HepG2 (cell line): ENCODE results near the gene TBX5. TPM values are rescaled to one million over a fixed set of nuclear protein-coding genes. Genes with fewer than 3 reads are reported as not detected.

Experiments used
- ATAC-seq: fragments of 200-7000 bp; cut with Tn5 transposase; 3 replicates; pipeline ENCODE4 v1.9.1; 2020; ENCODE audit warnings: mild to moderate bottlenecking, moderate library complexity
- BruUV-seq: library from RNA; stranded (reverse); fragments of 400-500 nt; replicated peaks from 2 replicates; lab custom pipeline; 2021; lab: Mats Ljungman, UMichigan
- CTCF ChIA-PET: fragments of 300-600 bp; formaldehyde crosslinking; extraction: SDS; loops from one replicate; lab custom pipeline; 2021; ENCODE audit warnings: low total read pairs, inconsistent platforms, low intra/inter-chr PET ratio; lab: Yijun Ruan, JAX
- POLR2A ChIA-PET: fragments of 350-600 bp; sonication (Branson Sonifier 250); formaldehyde crosslinking; loops from one replicate; lab custom pipeline; 2020; ENCODE audit warnings: antibody characterized with exemption, inconsistent platforms; lab: Yijun Ruan, JAX
- DNase-seq: peaks from one replicate; pipeline ENCODE4 v3.0.0-alpha.2; 2015; ENCODE audit warnings: low spot score
- FAIRE-seq: peaks from 3 replicates; lab custom pipeline; 2011; peaks lifted over from hg19 to GRCh38; lab: Jason Lieb, UNC
- H2AFZ ChIP-seq: one replicate; pipeline ENCODE4 v1.6.1; 2011; ENCODE audit warnings: low read length, inconsistent platforms
- H3K27ac ChIP-seq: fragments of 300-600 bp; 3 replicates; pipeline ENCODE4 v1.8.0; 2011; ENCODE audit warnings: mixed run types, mild to moderate bottlenecking, mixed read lengths, low read length, inconsistent platforms; ENCODE audit not compliant: insufficient read depth; ENCODE audit errors: extremely low read length
- H3K27me3 ChIP-seq, 2 experiments: fragments of 200-600 bp in 1 of 2; 2 replicates in 1 of 2; 3 replicates in 1 of 2; pipeline versions ENCODE4 v1.6.0 to v1.8.0; 2011; ENCODE audit warnings: low read length in 2 of 2, mild to moderate bottlenecking in 2 of 2, moderate library complexity in 2 of 2, inconsistent platforms in 1 of 2; ENCODE audit not compliant: insufficient read depth in 2 of 2, control insufficient read depth in 1 of 2
- H3K36me3 ChIP-seq, 2 experiments: fragments of 200-600 bp in 1 of 2; replicated peaks in 1 of 2; 2 replicates in 1 of 2; 3 replicates in 1 of 2; pipeline versions ENCODE4 v1.5.1 to v1.8.0; 2011; ENCODE audit warnings: low read length in 2 of 2, inconsistent platforms in 1 of 2; ENCODE audit not compliant: insufficient read depth in 2 of 2, control insufficient read depth in 1 of 2
- H3K4me1 ChIP-seq: 2 replicates; pipeline ENCODE4 v1.5.1; 2012; ENCODE audit warnings: low read length, inconsistent platforms; ENCODE audit not compliant: insufficient read depth
- H3K4me2 ChIP-seq: 2 replicates; pipeline ENCODE4 v1.6.0; 2011; ENCODE audit warnings: low read depth, low read length, inconsistent platforms
- H3K4me3 ChIP-seq, 3 experiments: fragments of 200-600 bp in 1 of 3; sonication (generic), shearing (Covaris generic) in 1 of 3; replicated peaks in 1 of 3; 2 replicates each; pipeline ENCODE4 v1.5.1; 2011 to 2016; ENCODE audit warnings: low read length in 3 of 3, inconsistent platforms in 2 of 3, low read depth in 2 of 3, mild to moderate bottlenecking in 2 of 3, control low read depth in 1 of 3, mixed read lengths in 1 of 3; ENCODE audit not compliant: insufficient read depth in 1 of 3
- H3K79me2 ChIP-seq: one replicate; pipeline ENCODE4 v1.6.1; 2011; ENCODE audit warnings: low read length, inconsistent platforms; ENCODE audit not compliant: insufficient read depth
- H3K9ac ChIP-seq: 2 replicates; pipeline ENCODE4 v1.6.0; 2011; ENCODE audit warnings: mild to moderate bottlenecking, low read depth, low read length, inconsistent platforms; ENCODE audit not compliant: insufficient read depth
- H3K9me3 ChIP-seq: 2 replicates; pipeline ENCODE4 v1.5.1; 2012; ENCODE audit warnings: mild to moderate bottlenecking, low read length
- H4K20me1 ChIP-seq: 2 replicates; pipeline ENCODE4 v1.6.0; 2011; ENCODE audit warnings: inconsistent platforms, mild to moderate bottlenecking, low read length, moderate library complexity; ENCODE audit not compliant: insufficient read depth
- FOXO4 ChIP-seq: sonication (generic); formaldehyde crosslinking; conservative IDR thresholded peaks from 2 replicates; pipeline ENCODE4 v1.8.1; 2023; ENCODE audit warnings: missing genetic modification reagents
- IKZF1 ChIP-seq: fragments of 450-650 bp; IDR thresholded peaks from 2 replicates; pipeline ENCODE4 v1.7.1; 2016
- ISX ChIP-seq: sonication (generic); formaldehyde crosslinking; conservative IDR thresholded peaks from 2 replicates; pipeline ENCODE4 v1.5.0; 2020; ENCODE audit warnings: missing genetic modification reagents
- JUND ChIP-seq: sonication (generic); formaldehyde crosslinking; IDR thresholded peaks from 2 replicates; pipeline ENCODE4 v1.8.0; 2022; ENCODE audit warnings: mild to moderate bottlenecking, missing genetic modification reagents
- MEF2D ChIP-seq: sonication (generic); formaldehyde crosslinking; IDR thresholded peaks from 2 replicates; pipeline ENCODE4 v1.5.1; 2020; ENCODE audit warnings: mild to moderate bottlenecking, missing genetic modification reagents
- PAWR ChIP-seq: sonication (generic); formaldehyde crosslinking; IDR thresholded peaks from 2 replicates; pipeline ENCODE4 v1.4.0; 2020; ENCODE audit warnings: missing genetic modification reagents, mild to moderate bottlenecking, borderline replicate concordance
- SOX6 ChIP-seq, 2 experiments: fragments of 450-650 bp in 1 of 2; sonication (generic) in 1 of 2; formaldehyde crosslinking in 1 of 2; IDR thresholded peaks; 2 replicates each; pipeline versions ENCODE4 v1.4.0 to v1.6.1; 2017 to 2020; ENCODE audit warnings: antibody characterized with exemption in 1 of 2, mild to moderate bottlenecking in 1 of 2, missing genetic modification reagents in 1 of 2
- ZBTB10 ChIP-seq: sonication (generic); formaldehyde crosslinking; IDR thresholded peaks from 2 replicates; pipeline ENCODE4 v1.4.0; 2020; ENCODE audit warnings: missing genetic modification reagents, borderline replicate concordance
- ZHX1 ChIP-seq: sonication (generic); formaldehyde crosslinking; IDR thresholded peaks from 2 replicates; pipeline ENCODE4 v1.8.1; 2022; ENCODE audit warnings: low read depth, mild to moderate bottlenecking, missing genetic modification reagents
- ZNF652 ChIP-seq: IDR thresholded peaks from 2 replicates; pipeline ENCODE4 v1.6.1; 2016; ENCODE audit warnings: low read depth, borderline replicate concordance
- ZNF839 ChIP-seq: sonication (generic); formaldehyde crosslinking; IDR thresholded peaks from 2 replicates; pipeline ENCODE4 v1.4.0; 2020; ENCODE audit warnings: missing genetic modification reagents, mild to moderate bottlenecking, borderline replicate concordance
- ZSCAN12 ChIP-seq: sonication (generic); formaldehyde crosslinking; IDR thresholded peaks from 2 replicates; pipeline ENCODE4 v1.9.0; 2021; ENCODE audit warnings: mild to moderate bottlenecking, missing genetic modification reagents
- WGBS: methylation state at CpG from one replicate; pipeline ENCODE4 v1.1.6; 2017; ENCODE audit warnings: low lambda C conversion rate; 5-methylcytosine and 5-hydroxymethylcytosine counted together
- in situ Hi-C: cut with HindIII; loops from 2 replicates; pipeline ENCODE4 v1.10.0; 2017; ENCODE audit warnings: low pct_unique_long_range_greater_than_20kb; ENCODE audit not compliant: extremely low pct_ligation_motif_present
- intact Hi-C: fragments of 100-400 bp; cut with micrococcal nuclease; formaldehyde crosslinking; loops from one replicate; pipeline ENCODE4 v1.10.0; 2022; ENCODE audit not compliant: unreplicated experiment
- polyA plus RNA-seq, 8 experiments: library from polyadenylated mRNA; depleted of rRNA in 3 of 8; stranded (reverse) in 7 of 8; unstranded in 1 of 8; fragments of >200 nt; fragmentation: Illumina TruSeq in 4 of 8; extraction: Trizol in 4 of 8; gene quantifications; 2 replicates each; pipeline versions ENCODE4 v1.2.1 to v1.2.3, GENCODE V29; 2011 to 2016; ENCODE audit warnings: low read depth in 4 of 8, missing spikeins in 1 of 8, mixed read lengths in 1 of 8; ENCODE audit not compliant: insufficient read depth in 1 of 8
- total RNA-seq, 5 experiments: library from RNA; depleted of rRNA; stranded (reverse); fragments of >200 nt; fragmentation: Illumina TruSeq; extraction: Trizol; gene quantifications; 2 replicates each; pipeline ENCODE4 v1.2.3, GENCODE V29; 2016; ENCODE audit warnings: low read depth in 1 of 5

TBX5 gene
- total and polyA plus RNA-seq, 2 of the 13 experiments (the other 11 are each of a cell fraction or from before 2014, with no cell fraction given): not detected

GRCh38 chr12:114400925-114401324 is 5.0 kb downstream of the TBX5 start:
- H4K20me1 ChIP-seq: no peaks in the 10 kb centered on the region
- intact Hi-C loops: no loop called here
- DNase-seq: no peak
- no peak overlapping the region for H3K27ac ChIP-seq
- no peak for TF ChIP-seq ZHX1
- TF ChIP-seq IKZF1: no peak
- no peak for TF ChIP-seq FOXO4 (CRISPR knock-in tag)
- H3K9ac ChIP-seq: no peak overlapping the region
- in situ Hi-C loops: no loop called here
- FAIRE-seq: no peak
- no peak for ATAC-seq
- no peaks in the 10 kb centered on the region for H3K4me1 ChIP-seq
- BruUV-seq: no TSS peak
- H3K79me2 ChIP-seq: no peaks in the 10 kb centered on the region
- WGBS: 42% methylated on average over 13 of the region's 25 CpGs
- peaks cover 8 to 87% of the 10 kb centered on the region in 2 experiments for H3K27me3 ChIP-seq
- H3K36me3 ChIP-seq: no peaks in the 10 kb centered on the region
- H2AFZ ChIP-seq: no peak overlapping the region
- POLR2A ChIA-PET: no interaction called here
- H3K9me3 ChIP-seq: no peaks in the 10 kb centered on the region
- CTCF ChIA-PET: no interaction called here
- no peak overlapping the region for H3K4me3 ChIP-seq
- H3K4me2 ChIP-seq: no peak overlapping the region

- Histone ChIP-seq H3K79me2 (no peaks in the 10 kb centered on the region), H4K20me1 (no peaks in the 10 kb centered on the region), H3K27ac (no peak overlapping the region), H3K36me3 (no peaks in the 10 kb centered on the region), H3K4me3 (no peak overlapping the region), H3K9me3 (no peaks in the 10 kb centered on the region), H3K9ac (no peak overlapping the region), H3K27me3 (peaks cover 6 to 87% of the 10 kb centered on the region in 2 experiments), H2AFZ (no peak overlapping the region), H3K4me2 (no peak overlapping the region), H3K4me1 (no peaks in the 10 kb centered on the region)
- no TSS peak for BruUV-seq
- intact Hi-C loops: no loop called here
- in situ Hi-C loops: no loop called here
- ChIA-PET POLR2A (no interaction called here), CTCF (no interaction called here)
- ATAC-seq (no peak), FAIRE-seq (no peak), DNase-seq (no peak)
- 36% methylated on average over 24 of the region's 31 CpGs for WGBS
- TF ChIP-seq JUND (CRISPR knock-in tag) (no peak), ZNF839 (CRISPR knock-in tag) (no peak), ISX (CRISPR knock-in tag) (no peak), SOX6 (IDR thresholded peaks at IDR 0.05) (no peak), SOX6 (CRISPR knock-in tag; IDR thresholded peaks at IDR 0.05) (no peak), ZSCAN12 (CRISPR knock-in tag) (no peak), ZBTB10 (CRISPR knock-in tag) (no peak), MEF2D (CRISPR knock-in tag) (no peak), PAWR (CRISPR knock-in tag) (no peak), ZNF652 (CRISPR knock-in tag) (no peak)
These were observed 5.6 kb downstream of the TBX5 start for GRCh38 chr12:114400361-114400811.
